K562 (cell line): Measurements from ENCODE around the gene NRM. TPM values are rescaled to one million over a fixed set of nuclear protein-coding genes. Genes with fewer than 3 reads are reported as not detected.

Source experiments
- ATAC-seq: fragments of 200-7000 bp; cut with Tn5 transposase; 3 replicates; pipeline ENCODE4 v1.9.1; 2020; ENCODE audit warnings: moderate library complexity
- BruUV-seq: library from RNA; stranded (reverse); fragments of 400-500 nt; replicated peaks from 2 replicates; lab custom pipeline; 2021; lab: Mats Ljungman, UMichigan
- CTCF ChIA-PET: fragments of 300-600 bp; formaldehyde crosslinking; extraction: SDS; loops from one replicate; lab custom pipeline; 2021; ENCODE audit warnings: low intra/inter-chr PET ratio; lab: Yijun Ruan, JAX
- POLR2A ChIA-PET: fragments of 300-600, 350-650 bp; sonication (Branson Sonifier 250); formaldehyde crosslinking; extraction: SDS; loops from one replicate; lab custom pipeline; 2021; ENCODE audit warnings: antibody characterized with exemption, inconsistent platforms; lab: Yijun Ruan, JAX
- DNase-seq, 4 experiments: peaks; one replicate each; pipeline versions ENCODE4 v3.0.0 to v3.0.0-alpha.2; 2011 to 2018; ENCODE audit warnings: low spot score in 3 of 4, mixed read lengths in 3 of 4; ENCODE audit errors: extremely low read depth in 1 of 4
- FAIRE-seq: peaks from 2 replicates; lab custom pipeline; 2011; peaks lifted over from hg19 to GRCh38; lab: Jason Lieb, UNC
- H2AFZ ChIP-seq: 2 replicates; pipeline ENCODE4 v1.6.0; 2011; ENCODE audit warnings: low read depth, low read length, control low read depth, inconsistent platforms
- H3K27ac ChIP-seq: fragments of 200-600 bp; 3 replicates; pipeline ENCODE4 v1.8.0; 2011; ENCODE audit warnings: low read depth, mild to moderate bottlenecking, control low read depth, inconsistent platforms, low read length, moderate library complexity, mixed read lengths; ENCODE audit errors: extremely low read depth
- H3K27me3 ChIP-seq, 2 experiments: fragments of 300-600 bp in 1 of 2; 2 replicates in 1 of 2; 3 replicates in 1 of 2; pipeline versions ENCODE4 v1.6.0 to v1.8.0; 2011; ENCODE audit warnings: inconsistent platforms in 2 of 2, low read length in 2 of 2, mild to moderate bottlenecking in 1 of 2, mixed read lengths in 1 of 2, moderate library complexity in 1 of 2; ENCODE audit not compliant: control insufficient read depth in 2 of 2, insufficient read depth in 2 of 2
- H3K36me3 ChIP-seq: fragments of 300-600 bp; 3 replicates; pipeline ENCODE4 v1.8.0; 2011; ENCODE audit warnings: mild to moderate bottlenecking, low read length, inconsistent platforms; ENCODE audit not compliant: control insufficient read depth, insufficient read depth
- H3K4me1 ChIP-seq, 2 experiments: fragments of 200-600 bp in 1 of 2; replicated peaks in 1 of 2; 2 replicates in 1 of 2; 3 replicates in 1 of 2; pipeline versions ENCODE4 v1.5.1 to v1.8.0; 2011; ENCODE audit warnings: inconsistent platforms in 2 of 2, low read length in 2 of 2, mild to moderate bottlenecking in 1 of 2, mixed read lengths in 1 of 2, moderate library complexity in 1 of 2; ENCODE audit not compliant: control insufficient read depth in 2 of 2, insufficient read depth in 2 of 2
- H3K4me2 ChIP-seq: 2 replicates; pipeline ENCODE4 v1.6.1; 2011; ENCODE audit warnings: low read length, control low read depth, inconsistent platforms, mixed read lengths; ENCODE audit not compliant: insufficient read depth
- H3K4me3 ChIP-seq: fragments of 200-600 bp; sonication (generic), shearing (Covaris generic); 2 replicates; pipeline ENCODE4 v1.5.1; 2016; ENCODE audit warnings: control low read depth, inconsistent platforms
- H3K79me2 ChIP-seq: fragments of 200-600 bp; 3 replicates; pipeline ENCODE4 v1.8.0; 2011; ENCODE audit warnings: low read length, inconsistent platforms; ENCODE audit not compliant: control insufficient read depth, insufficient read depth
- H3K9ac ChIP-seq, 2 experiments: 2 replicates each; pipeline versions ENCODE4 v1.6.0 to v1.6.1; 2011; ENCODE audit warnings: low read depth in 2 of 2, low read length in 2 of 2, control low read depth in 1 of 2, inconsistent platforms in 1 of 2, mild to moderate bottlenecking in 1 of 2, mixed read lengths in 1 of 2; ENCODE audit not compliant: insufficient read depth in 1 of 2
- H3K9me1 ChIP-seq: one replicate; pipeline ENCODE4 v1.6.0; 2011; ENCODE audit warnings: inconsistent platforms, mild to moderate bottlenecking, low read length, moderate library complexity; ENCODE audit not compliant: control insufficient read depth, insufficient read depth
- H3K9me3 ChIP-seq: replicated peaks from 2 replicates; pipeline ENCODE4 v1.5.1; 2011; ENCODE audit warnings: low read depth, low read length, inconsistent platforms; ENCODE audit not compliant: control insufficient read depth, insufficient read depth
- H4K20me1 ChIP-seq: replicated peaks from 2 replicates; pipeline ENCODE4 v1.6.1; 2011; ENCODE audit warnings: low read length, inconsistent platforms, mixed read lengths; ENCODE audit not compliant: control insufficient read depth, insufficient read depth
- BRD4 ChIP-seq: fragments of 200-600 bp; sonication (generic); IDR thresholded peaks from 2 replicates; pipeline ENCODE4 v1.6.1; 2017; ENCODE audit warnings: inconsistent platforms
- CEBPB ChIP-seq: fragments of 450-650 bp; IDR thresholded peaks from 2 replicates; pipeline ENCODE4 v1.6.1; 2016; ENCODE audit warnings: missing genetic modification characterization, missing compliant biosample characterization
- CEBPG ChIP-seq, 3 experiments: fragments of 200-800 bp in 1 of 3; sonication (Bioruptor generic) in 1 of 3; sonication (generic) in 1 of 3; formaldehyde crosslinking in 1 of 3; IDR thresholded peaks in 2 of 3; conservative IDR thresholded peaks in 1 of 3; 2 replicates each; pipeline versions ENCODE4 v1.6.1 to v1.8.0; 2016 to 2022; ENCODE audit warnings: missing compliant biosample characterization in 2 of 3, missing genetic modification characterization in 2 of 3, mild to moderate bottlenecking in 1 of 3, missing genetic modification reagents in 1 of 3
- XRCC3 ChIP-seq: fragments of 450-650 bp; IDR thresholded peaks from 2 replicates; pipeline ENCODE4 v1.6.1; 2017; ENCODE audit warnings: mild to moderate bottlenecking, moderate library complexity
- ZNF395 ChIP-seq: fragments of 200-800 bp; sonication (Bioruptor generic); IDR thresholded peaks from 2 replicates; pipeline ENCODE4 v1.6.1; 2017; ENCODE audit warnings: missing genetic modification characterization, missing compliant biosample characterization
- WGBS: fragments of 100-300 bp; shearing (Covaris generic); methylation state at CpG from one replicate; pipeline ENCODE4 v1.1.6; 2016; ENCODE audit warnings: low coverage, mixed read lengths; ENCODE audit not compliant: insufficient coverage; ENCODE audit errors: missing lambda C conversion rate; 5-methylcytosine and 5-hydroxymethylcytosine counted together
- in situ Hi-C: fragments of 300-500 bp; cut with MboI; formaldehyde crosslinking; loops from 4 replicates; pipeline ENCODE4 v1.15.0; 2018; ENCODE audit warnings: inconsistent platforms, mixed read lengths
- intact Hi-C: fragments of 100-400 bp; cut with micrococcal nuclease; formaldehyde crosslinking; loops from 2 replicates; pipeline ENCODE4 v1.14.2; 2022
- polyA plus RNA-seq, 8 experiments: library from polyadenylated mRNA; depleted of rRNA in 4 of 8; stranded (reverse) in 5 of 8; unstranded in 3 of 8; fragments of >200 nt; fragmentation: Nextera tagmentation in 2 of 8; fragmentation: Illumina TruSeq in 1 of 8; extraction: Ambion mirVana in 2 of 8; extraction: Trizol in 1 of 8; gene quantifications; 2 replicates each; pipeline versions ENCODE4 v1.2.1 to v1.2.3, GENCODE V29; 2011 to 2014; ENCODE audit warnings: inconsistent platforms in 1 of 8, missing spikeins in 1 of 8
- total RNA-seq, 7 experiments: library from RNA; depleted of rRNA in 6 of 7; stranded (reverse); fragments of >200 nt in 6 of 7; fragmentation: Illumina TruSeq in 2 of 7; extraction: Trizol in 2 of 7; gene quantifications; 2 replicates each; pipeline versions ENCODE4 v1.2.1 to v1.2.3, GENCODE V29; 2011 to 2021; ENCODE audit warnings: low replicate concordance in 1 of 7

Gene NRM
- total and polyA plus RNA-seq, 9 of the 15 experiments (the other 6 are each of a cell fraction or from before 2014, with no cell fraction given) = 9.7 to 58.2 (median 18.1) TPM

- TF ChIP-seq BRD4 (peak; percentile 97), ZNF395 (no peak)
Measured at GRCh38 chr6:30716879-30717128, 26.0 kb upstream of the NRM start (continued).

GRCh38 chr6:30714263-30714662 lies 23.5 kb upstream of the NRM start:
- CTCF ChIA-PET = no interaction called here
- no peak overlapping the region for H3K27ac ChIP-seq
- no peaks in the 10 kb centered on the region for H3K9me3 ChIP-seq
- H3K9me1 ChIP-seq = no peaks in the 10 kb centered on the region
- POLR2A ChIA-PET = interaction anchor here (0.6 to 27.1 kb wide), 3 partner anchors 8 to 38 kb away, joined by 3 to 524 read pairs (median 3); partner anchors contain the start of gene NRM
- no peaks in the 10 kb centered on the region for H4K20me1 ChIP-seq
- FAIRE-seq (no peak), ATAC-seq (no peak), DNase-seq (no peak)
- intact Hi-C loops = no loop called here
- H3K79me2 ChIP-seq = peaks cover 46% of the 10 kb centered on the region
- H3K4me2 ChIP-seq = no peak overlapping the region
- no TSS peak for BruUV-seq
- in situ Hi-C loops = no loop called here
- H3K4me1 ChIP-seq = peaks cover 7 to 15% of the 10 kb centered on the region in 2 experiments; a peak in 4 of 5 replicates
- TF ChIP-seq CEBPB = peak; percentile 85
- TF ChIP-seq CEBPG (CRISPR knock-in tag; IDR thresholded peaks at IDR 0.05) = no peak
- TF ChIP-seq CEBPG (tag; conservative IDR thresholded peaks at IDR 0.05 in 1 of 2, IDR thresholded peaks at IDR 0.05 in 1 of 2) = peak; percentile 23 to 81; a peak in 2 of 4 replicates
- TF ChIP-seq XRCC3 = no peak
- peaks cover 56% of the 10 kb centered on the region for H3K36me3 ChIP-seq
- H3K9ac ChIP-seq = no peak overlapping the region
- WGBS = 93% methylated on average over 1 of the region's 1 CpG
- no peak overlapping the region for H2AFZ ChIP-seq
- H3K4me3 ChIP-seq = no peak overlapping the region
- no peaks in the 10 kb centered on the region for H3K27me3 ChIP-seq
